Esophagus (tissue), 2 donors: ENCODE data around the gene AGBL4. TPM values are rescaled to one million over a fixed set of nuclear protein-coding genes. Genes with fewer than 3 reads are reported as not detected.

ENCODE experiments used
- H3K27ac ChIP-seq, 2 donors: one replicate each; pipeline ENCODE4 v1.5.1; 2013; ENCODE audit warnings: low read depth in 2 of 2, mild to moderate bottlenecking in 2 of 2, inconsistent platforms in 1 of 2, low read length in 1 of 2, moderate library complexity in 1 of 2
- H3K27me3 ChIP-seq, 2 donors: one replicate each; pipeline ENCODE4 v1.6.1; 2013; ENCODE audit warnings: low read length in 2 of 2, control low read depth in 1 of 2, mild to moderate bottlenecking in 1 of 2; ENCODE audit not compliant: insufficient read depth in 2 of 2, control insufficient read depth in 1 of 2
- H3K36me3 ChIP-seq, 2 donors: one replicate each; pipeline ENCODE4 v1.6.1; 2013; ENCODE audit warnings: low read length in 1 of 2; ENCODE audit not compliant: control insufficient read depth in 2 of 2, insufficient read depth in 2 of 2
- H3K4me1 ChIP-seq, 2 donors: one replicate each; pipeline ENCODE4 v1.6.1; 2013; ENCODE audit warnings: low read length in 1 of 2; ENCODE audit not compliant: control insufficient read depth in 2 of 2, insufficient read depth in 2 of 2
- H3K4me3 ChIP-seq, 2 donors: one replicate each; pipeline ENCODE4 v1.5.1; 2013; ENCODE audit warnings: low read length in 2 of 2, mild to moderate bottlenecking in 2 of 2, low read depth in 1 of 2, moderate library complexity in 1 of 2
- H3K9me3 ChIP-seq, 2 donors: one replicate each; pipeline ENCODE4 v1.6.1; 2013; ENCODE audit warnings: mild to moderate bottlenecking in 2 of 2, low read depth in 1 of 2, low read length in 1 of 2, moderate library complexity in 1 of 2; ENCODE audit not compliant: control insufficient read depth in 2 of 2, insufficient read depth in 1 of 2
- WGBS, 2 donors: extraction: QIAGEN DNeasy Blood & Tissue Kit; methylation state at CpG; one replicate each; pipeline ENCODE4 v1.1.7; 2013; 5-methylcytosine and 5-hydroxymethylcytosine counted together
- polyA plus RNA-seq, 2 donors: library from polyadenylated mRNA; stranded (reverse); fragments of 200-250 nt; gene quantifications; one replicate each; pipeline ENCODE4 v1.2.3, GENCODE V29; 2013
- donor health status: healthy with polysubstance abuse.
- donor health status: Bipolar disorder and iron deficiency.

The AGBL4 gene
- polyA plus RNA-seq, 2 donors, result 0.02 TPM; not detected in 1

DNA sequence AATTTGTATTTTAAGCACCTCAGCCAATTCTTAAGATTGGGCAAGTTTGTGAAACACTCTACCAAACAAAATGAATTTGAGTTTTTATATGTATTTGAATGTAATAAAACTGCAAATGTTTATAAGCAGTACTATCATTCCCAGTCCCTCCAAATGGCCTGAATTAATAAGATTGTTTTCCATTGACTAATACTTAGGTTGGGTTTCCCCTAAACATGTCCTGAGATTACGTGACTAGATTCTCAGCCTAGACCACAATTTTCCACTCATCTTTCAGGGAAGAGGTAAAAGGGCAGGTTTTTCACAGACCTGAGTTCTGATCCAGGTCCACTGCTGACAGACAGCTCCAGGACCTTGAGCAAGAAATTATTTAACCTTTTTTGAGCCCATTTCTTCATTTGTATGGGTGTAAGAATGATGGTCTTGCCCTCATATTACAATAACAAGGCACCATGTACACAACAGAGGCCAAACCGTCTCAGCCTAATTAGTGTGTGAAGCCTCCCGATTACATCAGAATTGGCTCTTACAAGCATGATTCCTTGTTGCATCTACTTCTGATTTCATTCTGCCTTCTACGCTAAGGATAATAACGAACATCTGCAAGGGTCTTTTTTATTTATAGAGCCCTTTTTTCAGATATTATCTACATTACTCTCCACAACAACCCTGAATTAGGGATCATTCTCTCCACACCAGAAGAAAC is 1298.3 kb downstream of the AGBL4 start:
- H3K4me1 ChIP-seq, result no peaks in the 10 kb centered on the region
- WGBS, 2 donors, result 82 to 87% methylated on average over 5 of the region's 5 CpGs
- no peaks in the 10 kb centered on the region for H3K9me3 ChIP-seq
- H3K36me3 ChIP-seq, result no peaks in the 10 kb centered on the region
- no peak overlapping the region for H3K27ac ChIP-seq
- no peak overlapping the region for H3K4me3 ChIP-seq
- H3K27me3 ChIP-seq, result no peaks in the 10 kb centered on the region

DNA sequence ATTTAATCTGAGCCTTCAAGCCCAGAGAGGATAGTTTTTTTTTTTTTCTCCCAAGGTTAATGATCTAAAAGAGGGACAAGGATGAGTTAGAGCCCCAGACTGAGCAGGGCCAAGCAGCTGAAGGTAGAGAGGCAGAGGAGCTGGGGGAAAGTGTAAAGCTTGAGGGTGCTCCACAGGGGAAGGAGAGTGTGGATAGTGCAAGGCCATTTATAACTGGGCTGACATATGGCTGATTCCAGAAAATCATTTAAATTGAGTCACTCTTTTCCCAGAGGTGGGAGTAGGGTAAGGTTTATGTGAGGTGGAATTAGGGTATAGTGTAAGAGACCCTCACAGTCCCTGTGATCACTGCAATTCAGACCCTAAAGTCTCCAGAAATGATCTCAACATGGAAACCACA is 1302.8 kb downstream of the AGBL4 start:
- H3K27ac ChIP-seq, result no peak overlapping the region
- H3K4me3 ChIP-seq, result no peak overlapping the region
- peaks cover 0 to 3% of the 10 kb centered on the region in 2 donors for H3K4me1 ChIP-seq
- H3K9me3 ChIP-seq, result no peaks in the 10 kb centered on the region
- H3K27me3 ChIP-seq, result no peaks in the 10 kb centered on the region
- H3K36me3 ChIP-seq, result no peaks in the 10 kb centered on the region

DNA sequence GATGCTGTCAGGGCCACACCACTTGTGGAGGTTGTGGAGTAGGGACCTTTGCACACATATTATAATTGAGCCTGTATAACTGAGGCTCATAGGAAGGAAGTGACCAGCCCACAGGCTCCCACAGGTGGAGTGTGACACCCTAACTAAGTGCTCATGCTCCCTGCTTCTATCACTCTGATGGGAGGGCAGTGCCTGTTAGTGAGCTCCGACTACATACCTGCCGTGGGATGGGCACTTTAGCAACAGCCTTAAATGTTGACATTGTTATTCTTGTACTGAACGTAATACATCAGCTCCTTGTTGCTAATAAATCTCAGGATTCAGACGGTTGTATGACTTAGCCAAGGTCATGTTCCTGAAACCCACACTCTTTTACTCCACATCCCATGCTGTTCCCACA is 1305.0 kb downstream of the AGBL4 start:
- H3K27ac ChIP-seq, result no peak overlapping the region
- no peak overlapping the region for H3K4me3 ChIP-seq
- 58 to 66% methylated on average over 4 of the region's 4 CpGs for WGBS, 2 donors
- H3K9me3 ChIP-seq, result no peaks in the 10 kb centered on the region
- H3K27me3 ChIP-seq, result no peaks in the 10 kb centered on the region
- H3K4me1 ChIP-seq, result peaks cover 0 to 3% of the 10 kb centered on the region in 2 donors
- H3K36me3 ChIP-seq, result no peaks in the 10 kb centered on the region

DNA sequence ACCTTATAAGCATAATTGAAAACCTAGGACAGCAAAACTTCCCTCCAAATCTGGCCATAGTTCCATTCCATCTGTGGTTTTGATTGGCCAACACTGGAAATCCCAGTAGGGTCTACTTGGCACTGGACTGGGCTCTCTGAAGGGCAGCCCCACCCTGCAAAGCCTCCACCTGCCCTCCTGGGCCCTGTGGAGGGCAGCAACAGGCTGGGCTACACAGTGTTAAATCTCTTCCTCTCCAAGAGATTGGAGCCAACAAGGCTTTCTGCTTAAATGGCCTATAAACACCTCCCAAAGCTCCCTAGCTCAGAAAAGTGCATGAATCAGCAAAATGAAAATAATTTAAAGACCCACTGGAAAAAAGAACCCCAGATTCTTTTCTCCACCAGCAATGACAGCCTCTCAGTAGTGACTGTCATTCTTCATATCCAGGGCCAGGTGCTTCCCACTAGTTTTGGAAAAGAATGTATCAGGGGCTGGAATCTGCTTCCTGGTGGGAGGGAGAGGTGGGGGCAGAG is 1305.6 kb downstream of the AGBL4 start:
- Histone ChIP-seq H3K4me3 (no peak overlapping the region), H3K36me3 (no peaks in the 10 kb centered on the region), H3K27me3 (no peaks in the 10 kb centered on the region), H3K27ac (no peak overlapping the region), H3K9me3 (no peaks in the 10 kb centered on the region), H3K4me1 (peaks cover 0 to 3% of the 10 kb centered on the region in 2 donors)

DNA sequence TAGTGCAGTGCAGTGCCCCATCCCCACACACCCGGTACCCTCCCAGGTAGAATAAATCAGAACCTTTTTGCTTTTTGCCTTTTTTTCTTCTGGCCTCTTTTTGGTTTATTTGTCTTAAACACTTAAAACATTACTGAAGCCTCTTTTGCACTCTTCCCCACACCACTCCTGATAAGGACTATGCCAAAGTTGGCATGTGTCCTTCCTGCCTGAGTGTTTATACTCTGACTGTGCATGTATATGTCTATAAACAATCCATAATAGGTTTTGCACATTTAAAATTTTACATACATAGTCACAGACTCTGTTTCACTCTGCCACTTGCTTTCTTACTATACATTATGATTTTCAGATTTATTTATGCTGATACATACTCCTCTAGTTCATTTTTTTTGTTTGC is 1306.7 kb downstream of the AGBL4 start:
- no peak overlapping the region for H3K4me3 ChIP-seq
- H3K27me3 ChIP-seq, result no peaks in the 10 kb centered on the region
- peaks cover 0 to 3% of the 10 kb centered on the region in 2 donors for H3K4me1 ChIP-seq
- no peaks in the 10 kb centered on the region for H3K36me3 ChIP-seq
- H3K9me3 ChIP-seq, result no peaks in the 10 kb centered on the region
- WGBS, 2 donors, result 95 to 100% methylated on average over 1 of the region's 1 CpG
- H3K27ac ChIP-seq, result no peak overlapping the region

DNA sequence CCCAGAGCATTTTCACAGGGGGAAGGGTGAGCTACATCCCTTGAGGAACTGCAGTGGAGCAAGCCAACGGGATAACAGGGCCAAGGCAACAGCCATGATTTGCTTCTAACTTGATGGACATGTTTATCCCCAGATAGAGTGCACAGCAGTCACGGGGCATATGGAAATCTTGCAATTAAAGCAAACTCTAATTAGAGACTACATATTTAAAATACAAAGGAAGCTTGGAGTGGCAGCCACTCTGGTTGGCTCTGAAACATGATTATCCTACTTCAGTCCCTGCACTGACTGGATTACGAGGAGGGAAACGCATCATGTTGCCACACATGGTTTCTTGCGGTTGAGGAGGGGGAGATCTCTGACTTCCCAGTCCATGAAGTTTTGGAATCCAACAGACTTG is 1307.8 kb downstream of the AGBL4 start:
- Histone ChIP-seq H3K9me3 (no peaks in the 10 kb centered on the region), H3K4me3 (no peak overlapping the region), H3K4me1 (peaks cover 0 to 3% of the 10 kb centered on the region in 2 donors), H3K36me3 (no peaks in the 10 kb centered on the region), H3K27ac (no peak overlapping the region), H3K27me3 (no peaks in the 10 kb centered on the region)
- WGBS, 2 donors, result 88 to 90% methylated on average over 5 of the region's 5 CpGs

DNA sequence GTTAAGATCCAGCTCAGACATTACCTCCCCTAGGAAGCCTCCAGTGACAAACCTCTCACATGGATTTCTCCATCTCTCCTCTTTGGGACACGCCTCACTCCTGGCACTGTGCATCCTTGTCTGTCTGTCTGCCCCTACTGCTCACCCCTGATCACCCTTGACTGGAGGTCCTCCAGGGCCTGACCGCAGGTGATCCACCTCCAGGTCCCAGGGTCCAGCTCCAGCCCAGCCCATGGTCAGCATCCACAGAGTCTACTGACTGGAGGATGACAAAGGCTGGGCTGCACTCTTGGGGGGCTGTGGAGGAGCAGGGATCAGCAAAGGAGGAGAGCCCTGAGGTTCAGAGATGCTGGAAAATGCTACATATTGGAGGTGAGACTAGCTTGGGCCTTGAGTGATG is 1312.8 kb downstream of the AGBL4 start:
- 89 to 91% methylated on average over 2 of the region's 2 CpGs for WGBS, 2 donors
- no peak overlapping the region for H3K27ac ChIP-seq
- H3K4me1 ChIP-seq, result no peaks in the 10 kb centered on the region
- H3K36me3 ChIP-seq, result no peaks in the 10 kb centered on the region
- H3K9me3 ChIP-seq, result peaks cover 0 to 3% of the 10 kb centered on the region in 2 donors
- no peaks in the 10 kb centered on the region for H3K27me3 ChIP-seq
- no peak overlapping the region for H3K4me3 ChIP-seq

DNA sequence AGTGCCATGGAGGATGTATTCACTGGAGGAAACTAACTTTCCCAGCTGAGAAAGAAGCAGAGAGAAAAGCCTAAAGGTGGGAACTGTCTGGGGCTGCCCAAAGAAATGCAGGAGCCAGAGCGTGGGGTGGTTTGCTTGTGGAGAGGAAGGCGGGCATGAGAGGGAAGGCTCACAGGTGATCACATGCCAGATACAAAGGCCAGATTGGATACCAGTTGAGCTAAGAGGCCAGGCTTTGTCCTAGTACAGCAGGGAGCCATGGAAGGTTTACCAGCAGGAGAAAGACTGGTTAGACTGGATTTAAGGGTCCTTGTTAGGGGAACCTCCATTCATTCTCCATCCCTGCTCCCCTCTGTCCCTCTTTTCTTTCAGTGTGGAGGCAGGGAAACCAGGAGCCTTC is 1313.4 kb downstream of the AGBL4 start:
- Histone ChIP-seq H3K4me1 (no peaks in the 10 kb centered on the region), H3K27me3 (no peaks in the 10 kb centered on the region), H3K36me3 (no peaks in the 10 kb centered on the region), H3K27ac (no peak overlapping the region), H3K4me3 (no peak overlapping the region), H3K9me3 (peaks cover 0 to 3% of the 10 kb centered on the region in 2 donors)
- WGBS, 2 donors, result 87 to 94% methylated on average over 2 of the region's 2 CpGs

DNA sequence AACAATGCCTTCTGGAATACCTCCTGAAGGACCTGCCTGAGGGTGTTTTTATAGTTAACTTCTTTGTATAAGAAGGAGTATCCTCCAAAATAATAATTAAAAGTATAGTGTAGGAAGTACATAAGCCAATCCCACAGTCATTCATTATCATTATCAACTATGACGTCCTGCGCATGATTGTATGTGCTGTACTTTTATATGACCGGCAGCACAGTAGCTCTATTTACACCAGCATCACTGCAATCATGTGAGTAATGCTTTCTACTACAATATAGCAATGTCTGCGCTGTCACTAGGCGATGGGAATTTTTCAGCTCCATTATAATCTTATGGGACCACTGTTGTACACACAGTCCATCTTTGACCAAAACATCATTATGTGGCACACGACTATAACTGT is 1319.0 kb downstream of the AGBL4 start:
- no peak overlapping the region for H3K27ac ChIP-seq
- peaks cover 0 to 3% of the 10 kb centered on the region in 2 donors for H3K9me3 ChIP-seq
- peaks cover 0 to 2% of the 10 kb centered on the region in 2 donors for H3K27me3 ChIP-seq
- H3K4me1 ChIP-seq, result no peaks in the 10 kb centered on the region
- H3K4me3 ChIP-seq, result no peak overlapping the region
- WGBS, 2 donors, result 91 to 92% methylated on average over 6 of the region's 6 CpGs
- no peaks in the 10 kb centered on the region for H3K36me3 ChIP-seq

DNA sequence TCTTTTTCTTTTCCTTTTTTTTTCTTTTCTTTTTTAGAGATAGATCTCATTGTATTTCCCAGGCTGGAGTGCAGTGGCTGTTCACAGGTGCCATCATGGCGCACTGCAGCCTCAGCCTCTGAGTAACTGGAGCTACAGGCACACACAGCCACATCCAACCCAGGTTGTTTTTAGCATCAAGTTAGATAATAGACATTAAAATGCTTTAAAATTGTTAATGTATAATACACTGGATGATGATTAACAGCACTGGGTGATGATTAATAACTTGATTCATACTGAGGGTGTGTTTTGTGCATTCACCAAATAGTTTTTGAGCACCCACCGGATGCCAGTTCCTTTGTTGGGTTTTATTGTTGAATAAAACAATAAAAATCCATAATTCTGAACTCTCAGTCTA is 1322.3 kb downstream of the AGBL4 start:
- Histone ChIP-seq H3K9me3 (no peaks in the 10 kb centered on the region), H3K27ac (no peak overlapping the region), H3K36me3 (no peaks in the 10 kb centered on the region), H3K4me3 (no peak overlapping the region), H3K27me3 (peaks cover 0 to 2% of the 10 kb centered on the region in 2 donors), H3K4me1 (no peaks in the 10 kb centered on the region)
- 77 to 83% methylated on average over 2 of the region's 2 CpGs for WGBS, 2 donors
